Activated CD4-positive, CD25-positive, alpha-beta regulatory T cell treated with anti-CD3 and anti-CD28 coated beads, Interleukin-2, amount 50 U/mL, for 72 hours (primary cell): ENCODE measurements around the gene BARX2.

ENCODE experiments used
- DNase-seq: peaks from one replicate; pipeline ENCODE4 v3.0.0; 2021

Gene BARX2

DNA sequence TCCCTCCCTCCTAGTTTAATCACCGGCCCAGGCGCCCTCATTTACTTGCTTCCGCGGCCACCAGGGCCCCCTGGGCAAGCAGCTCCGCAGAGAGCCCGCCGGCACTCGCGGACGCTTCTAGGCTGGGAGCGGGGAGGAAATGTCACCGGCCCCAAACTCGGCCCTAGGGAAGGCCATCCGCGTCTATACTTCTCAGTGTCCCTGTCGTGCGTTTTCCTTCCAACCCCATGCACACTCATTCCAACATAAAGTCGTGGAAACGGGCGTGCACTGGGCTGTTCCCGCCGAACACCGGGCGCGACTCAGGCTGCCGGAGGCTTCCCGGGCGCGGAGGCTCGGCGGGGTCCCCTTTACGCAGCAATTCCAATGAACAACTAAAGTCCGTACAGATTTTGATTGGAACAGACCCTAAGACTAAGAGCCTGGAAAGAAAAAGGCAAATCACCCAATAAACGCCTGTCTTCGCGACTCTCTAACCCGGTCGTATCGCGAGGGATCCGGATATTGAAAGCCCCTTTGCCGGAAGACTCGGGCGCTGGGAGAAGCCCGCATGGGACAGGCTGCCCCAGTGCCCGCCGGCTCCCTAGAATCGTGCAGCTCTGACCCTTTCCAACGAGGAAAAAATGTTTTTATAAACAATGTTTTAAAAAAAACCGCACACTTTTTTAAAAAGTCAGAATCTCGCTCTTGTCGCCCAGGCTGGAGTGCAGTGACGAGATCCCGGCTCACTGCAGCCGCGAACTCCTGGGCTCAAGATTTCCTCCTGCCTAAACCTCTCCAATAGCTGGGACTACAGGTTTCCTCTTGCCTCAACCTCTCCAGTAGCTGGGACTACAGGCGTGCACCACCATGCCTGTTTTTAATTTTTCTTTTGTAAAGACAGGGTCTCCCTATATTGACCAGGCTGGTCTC, 1.3 kb upstream of the BARX2 start:
- no peak for DNase-seq

GRCh38 chr11:129374993-129375750, 476 bp upstream of the BARX2 start:
- no peak for DNase-seq

GRCh38 chr11:129376658-129377341, 1.2 kb downstream of the BARX2 start:
- DNase-seq, result no peak

- DNase-seq, result no peak
Measured at GRCh38 chr11:129377739-129378138, 2.1 kb downstream of the BARX2 start.

- no peak for DNase-seq
Measured at GRCh38 chr11:129380413-129380812, 4.8 kb downstream of the BARX2 start.

DNA sequence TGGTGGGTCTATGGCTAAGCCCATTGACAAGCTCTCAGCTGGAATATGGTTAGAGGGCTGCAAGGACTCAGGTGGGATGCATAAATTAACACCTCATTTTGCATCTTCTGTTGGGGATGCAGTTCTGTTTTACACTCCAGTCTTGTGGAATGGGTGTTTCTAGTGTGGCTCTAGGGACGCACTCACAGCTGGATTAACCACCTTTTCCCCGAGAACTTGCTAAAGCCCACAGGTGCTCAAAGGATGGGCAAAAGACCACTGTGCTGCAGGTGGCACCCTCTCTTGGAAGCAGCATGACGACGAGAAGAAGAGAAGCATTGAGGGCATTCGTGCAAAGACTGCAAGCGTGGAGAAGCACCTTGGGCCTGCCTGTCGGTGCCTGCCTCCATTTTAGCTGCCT, 6.9 kb downstream of the BARX2 start:
- no peak for DNase-seq

DNA sequence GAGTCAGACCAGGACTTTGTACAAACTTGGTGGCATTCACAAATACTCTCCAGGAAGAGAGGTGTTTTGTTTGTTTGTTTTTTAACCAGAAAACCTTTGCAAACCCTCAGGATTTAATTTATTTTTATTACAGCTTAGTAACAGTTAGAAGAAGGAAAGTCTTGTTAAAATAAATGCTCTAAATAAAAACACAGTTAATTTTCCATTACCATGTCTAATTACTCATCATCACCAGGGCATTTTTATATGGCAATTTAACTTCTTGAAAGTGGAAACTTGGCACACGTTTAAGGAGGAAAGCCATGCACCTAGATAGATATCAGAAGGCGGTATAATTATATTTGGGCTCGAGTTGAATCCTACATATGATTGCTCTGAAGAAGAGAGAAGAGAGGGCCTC, 7.4 kb downstream of the BARX2 start:
- DNase-seq, result no peak

- no peak for DNase-seq
Measured at GRCh38 chr11:129383502-129383901, 7.9 kb downstream of the BARX2 start.

GRCh38 chr11:129384415-129384814, 8.8 kb downstream of the BARX2 start:
- no peak for DNase-seq

- no peak for DNase-seq
Measured at GRCh38 chr11:129385801-129386200, 10.2 kb downstream of the BARX2 start.

DNA sequence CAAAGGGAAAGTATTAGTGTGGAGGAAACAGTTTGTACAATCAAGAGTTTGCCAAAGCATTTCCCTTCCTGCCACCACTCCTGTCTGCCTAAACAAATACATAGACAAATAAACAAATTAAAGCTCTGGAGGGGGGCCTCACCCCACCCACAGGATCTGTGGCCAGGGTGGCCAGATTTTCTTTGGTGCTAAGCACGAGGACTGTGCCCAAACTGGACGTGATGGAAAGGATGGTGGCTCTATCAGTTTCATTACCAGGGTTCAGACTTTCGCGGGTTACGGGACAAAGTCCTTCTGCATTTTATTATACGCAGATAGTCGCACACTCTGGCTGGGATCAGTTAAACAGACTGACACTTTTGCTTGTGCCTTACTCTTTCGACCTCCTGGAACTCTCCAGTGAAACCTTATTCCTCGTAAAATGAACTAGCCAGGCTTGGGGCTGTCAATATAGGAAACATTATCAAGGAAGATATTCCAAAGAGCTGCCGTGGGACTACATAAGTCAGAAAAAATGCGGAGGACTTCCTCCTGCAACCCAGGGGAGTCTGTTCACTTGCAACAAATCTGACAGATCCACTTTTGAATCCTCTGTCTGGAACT, 11.2 kb downstream of the BARX2 start:
- DNase-seq, result no peak

DNA sequence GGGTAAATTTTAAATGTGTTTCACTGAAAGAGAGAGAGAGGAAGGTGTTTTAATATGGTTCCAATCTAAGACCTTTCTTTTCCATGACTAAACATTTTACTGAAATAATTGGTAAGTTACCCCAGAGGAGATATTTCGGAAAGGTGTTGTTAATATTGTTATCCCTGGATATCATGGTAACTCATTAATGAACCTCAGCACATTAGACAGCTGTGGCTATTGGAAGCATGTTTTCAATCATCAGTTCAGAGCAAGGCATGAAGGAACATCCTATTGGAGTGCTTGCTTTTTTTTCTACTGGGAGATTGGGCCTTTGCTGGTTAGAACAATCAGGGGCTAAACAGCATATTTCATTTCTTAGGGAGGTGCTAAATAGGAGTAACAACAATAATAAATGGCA, 11.8 kb downstream of the BARX2 start:
- no peak for DNase-seq

GRCh38 chr11:129388824-129389223, 13.2 kb downstream of the BARX2 start:
- no peak for DNase-seq

GRCh38 chr11:129390303-129390821, 14.7 kb downstream of the BARX2 start:
- no peak for DNase-seq

DNA sequence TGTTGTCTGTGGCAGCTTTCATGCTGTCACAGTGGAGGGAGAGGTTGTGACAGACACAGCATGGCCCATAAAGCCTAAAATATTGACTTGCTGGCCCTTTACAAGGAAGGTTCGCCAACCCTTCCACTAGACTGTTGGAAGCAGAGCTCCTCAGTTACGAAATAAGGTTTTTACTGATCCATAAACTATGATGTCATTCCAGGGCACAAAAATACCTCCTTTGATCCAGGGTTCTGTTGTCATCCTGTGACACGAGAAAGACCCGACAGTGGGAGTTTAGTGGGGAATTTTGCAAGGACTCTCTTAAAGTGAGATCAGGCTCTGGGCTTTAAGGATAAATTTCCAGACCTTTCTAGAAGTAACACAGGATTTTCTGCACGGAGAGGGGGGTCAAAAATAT, 15.7 kb downstream of the BARX2 start:
- DNase-seq, result no peak

DNA sequence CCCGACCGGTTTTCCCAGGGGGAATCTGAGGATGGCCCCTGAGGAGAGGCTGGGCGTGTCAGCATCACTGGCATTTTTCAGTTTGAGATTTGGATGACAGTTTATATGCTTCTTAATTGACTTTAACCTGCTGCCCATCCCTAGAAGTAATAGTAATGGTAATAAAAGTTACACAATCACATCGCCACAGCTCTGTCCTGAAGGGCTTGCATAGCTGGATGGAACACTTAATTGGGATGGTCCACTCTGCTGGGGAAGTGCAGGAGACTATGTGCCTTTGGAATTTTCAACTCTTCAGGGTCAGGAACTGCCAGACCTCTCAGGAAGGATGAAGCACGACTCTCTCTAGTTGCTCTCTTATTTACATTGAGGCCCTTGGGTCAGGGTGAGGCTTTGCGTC, 16.2 kb downstream of the BARX2 start:
- DNase-seq, result no peak

GRCh38 chr11:129392995-129393394, 17.3 kb downstream of the BARX2 start:
- DNase-seq, result no peak

DNA sequence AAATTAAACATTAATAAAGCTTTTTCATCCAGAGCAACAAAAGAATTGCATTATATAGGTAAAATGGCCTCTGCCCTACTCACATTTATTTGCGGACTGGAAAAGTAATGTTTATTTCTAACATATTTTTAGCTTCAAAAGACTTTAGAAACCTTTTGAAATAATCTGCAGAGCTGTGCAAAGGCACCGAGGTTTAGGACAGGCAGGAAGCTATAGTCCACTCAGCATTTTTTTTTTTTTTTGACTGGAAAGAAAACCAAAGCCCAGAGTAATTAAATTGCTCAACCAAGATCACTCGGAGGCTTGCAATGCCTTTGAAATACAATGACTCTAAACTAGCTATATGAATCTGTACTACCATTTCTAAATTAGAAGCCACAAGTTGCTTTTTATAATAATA, 19.1 kb downstream of the BARX2 start:
- no peak for DNase-seq

- DNase-seq, result no peak
Measured at GRCh38 chr11:129395432-129395831, 19.8 kb downstream of the BARX2 start.

DNA sequence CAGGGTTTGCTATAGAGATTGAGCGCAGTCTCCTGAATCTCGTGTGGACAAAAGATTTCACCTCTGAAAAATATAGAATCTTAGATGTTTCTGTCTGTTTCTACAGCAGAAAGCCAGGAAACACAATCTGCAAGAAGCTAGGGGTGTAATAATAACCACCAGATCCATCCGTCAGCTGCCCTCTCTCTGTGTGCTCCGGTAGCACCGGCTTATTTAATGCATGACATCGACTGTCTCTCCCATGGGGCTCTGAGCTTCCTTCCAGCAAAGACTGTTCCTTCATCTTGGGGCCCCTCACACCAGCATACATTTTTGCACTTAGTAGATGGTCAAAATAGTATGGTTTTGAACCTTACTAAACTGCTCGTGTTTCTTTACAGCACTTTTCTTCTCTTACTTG, 20.2 kb downstream of the BARX2 start:
- DNase-seq, result no peak

DNA sequence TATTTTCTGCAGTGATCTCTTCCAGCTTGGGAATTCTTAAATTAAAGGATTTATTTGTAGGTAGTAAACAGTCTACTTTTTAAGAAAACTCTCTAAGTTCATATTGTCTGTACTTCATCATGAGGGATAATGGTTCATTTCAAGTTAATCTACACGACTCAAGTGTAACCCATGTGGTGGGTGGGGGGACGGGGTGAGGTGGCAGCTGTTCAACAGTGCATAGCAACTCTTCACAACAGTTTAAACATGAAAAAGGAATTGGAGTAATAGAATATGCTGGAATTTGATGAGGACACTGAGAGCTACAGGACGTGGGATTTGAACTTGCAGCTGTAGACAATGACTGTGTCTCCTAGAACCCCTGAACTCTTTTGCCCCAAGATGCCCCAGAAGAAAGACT, 20.8 kb downstream of the BARX2 start:
- DNase-seq, result no peak

DNA sequence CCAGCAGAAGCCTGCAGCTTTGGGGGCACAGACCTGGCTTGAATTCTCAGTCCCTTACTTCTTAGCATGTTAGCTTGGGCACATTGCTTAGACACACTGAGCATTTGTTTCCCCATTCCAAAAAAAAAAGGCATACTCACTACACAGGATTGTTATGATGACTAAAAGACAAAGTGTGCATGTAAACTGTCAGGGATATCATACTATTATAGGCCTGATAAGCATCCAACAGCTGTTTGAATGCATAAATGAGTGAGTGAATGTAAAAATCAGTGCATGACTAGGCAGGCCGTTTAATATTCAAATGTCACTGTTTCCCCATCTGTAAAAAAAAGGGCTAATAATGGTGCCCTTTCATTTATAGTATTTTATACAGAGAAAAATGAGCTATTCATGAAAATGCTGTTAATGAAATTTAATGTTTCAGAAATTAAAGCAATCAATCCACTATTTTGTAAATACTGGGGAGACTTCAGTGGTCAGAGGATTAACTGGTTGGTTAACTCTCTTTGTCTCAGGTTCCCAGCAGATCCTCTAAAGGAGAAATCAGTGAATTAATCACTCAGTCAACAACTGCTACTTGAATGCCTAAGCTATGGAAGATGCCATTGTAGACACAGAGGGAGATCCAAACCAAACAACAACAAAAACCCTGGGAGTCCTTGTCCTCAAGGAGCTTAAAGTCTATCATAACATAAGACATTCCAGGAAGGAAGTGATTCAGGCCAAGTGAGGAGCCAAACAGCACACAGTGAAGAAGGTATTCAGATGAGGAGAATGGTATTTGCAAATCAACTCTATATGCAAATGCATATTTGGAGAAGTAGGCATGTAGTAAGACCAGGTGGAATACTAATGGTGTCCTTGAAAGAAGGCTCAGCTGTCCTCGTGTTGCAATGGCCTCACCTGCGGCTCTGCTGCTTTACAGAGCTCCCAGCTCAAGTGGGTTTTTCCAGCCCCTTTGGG, 26.8 kb downstream of the BARX2 start:
- DNase-seq, result no peak
